HK-2 (cell line): ENCODE measurements around the gene CTU2.

Source experiments
- DNase-seq: peaks from one replicate; pipeline ENCODE4 v3.0.0-alpha.2; 2018; ENCODE audit not compliant: unreplicated experiment

Gene CTU2

DNA sequence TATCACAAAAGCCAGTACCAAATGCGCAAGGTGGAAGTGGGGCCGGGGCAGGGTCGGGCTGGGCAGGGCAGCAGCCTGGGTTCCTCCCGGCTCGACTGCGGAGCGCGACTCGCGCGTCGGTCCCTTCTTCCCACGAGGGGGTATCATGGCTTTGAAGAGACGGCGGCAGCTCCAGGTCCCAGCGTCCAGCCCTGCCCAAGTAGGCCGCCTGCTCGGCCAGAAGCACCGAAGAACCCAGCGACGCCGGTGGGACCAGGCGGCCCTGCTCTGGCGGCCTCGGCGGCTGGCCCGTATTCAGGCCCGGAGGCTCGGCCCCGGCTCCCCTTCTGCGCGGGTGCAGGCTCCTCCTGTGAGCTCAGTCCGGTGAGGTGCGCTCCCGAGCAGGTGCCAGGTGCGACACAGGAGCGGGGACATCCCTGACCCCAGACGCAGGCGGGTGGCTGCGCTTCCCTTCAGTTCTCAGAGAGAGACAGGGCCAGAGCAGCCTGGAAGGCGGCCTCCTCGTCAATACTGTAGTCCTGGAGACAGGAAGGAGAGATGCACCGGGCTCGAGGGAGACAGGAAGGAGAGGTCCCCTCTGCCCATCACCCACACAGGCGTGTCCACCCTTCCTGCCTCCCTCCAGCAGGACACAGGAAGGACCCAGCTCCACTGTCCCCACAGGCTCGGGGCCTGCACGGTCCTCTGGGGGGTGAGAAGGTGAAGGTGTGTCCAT is 9.0 kb upstream of the CTU2 start:
- no peak for DNase-seq

- no peak for DNase-seq
These were observed 8.3 kb upstream of the CTU2 start for GRCh38 chr16:88697831-88698615.

DNA sequence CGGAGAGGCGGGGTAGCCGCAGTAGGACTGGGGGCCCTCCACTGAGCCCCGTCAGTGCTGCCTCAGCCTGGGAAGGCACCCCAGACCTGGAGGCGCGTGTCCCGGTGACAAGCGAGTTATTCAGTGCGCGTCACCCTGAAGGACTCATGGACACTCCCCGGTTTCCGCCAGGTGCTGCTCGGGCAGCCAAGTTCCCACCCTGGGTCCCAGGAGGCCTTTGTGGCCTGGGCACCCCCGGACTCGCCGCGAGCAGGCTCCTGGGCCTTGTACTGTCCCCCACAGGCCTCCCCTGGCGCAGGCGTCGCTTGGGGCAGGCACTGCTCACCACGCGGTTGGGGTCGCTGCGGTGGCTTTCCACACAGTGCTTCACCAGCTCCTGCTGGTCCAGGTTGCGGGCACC is 7.7 kb upstream of the CTU2 start:
- DNase-seq, result no peak

DNA sequence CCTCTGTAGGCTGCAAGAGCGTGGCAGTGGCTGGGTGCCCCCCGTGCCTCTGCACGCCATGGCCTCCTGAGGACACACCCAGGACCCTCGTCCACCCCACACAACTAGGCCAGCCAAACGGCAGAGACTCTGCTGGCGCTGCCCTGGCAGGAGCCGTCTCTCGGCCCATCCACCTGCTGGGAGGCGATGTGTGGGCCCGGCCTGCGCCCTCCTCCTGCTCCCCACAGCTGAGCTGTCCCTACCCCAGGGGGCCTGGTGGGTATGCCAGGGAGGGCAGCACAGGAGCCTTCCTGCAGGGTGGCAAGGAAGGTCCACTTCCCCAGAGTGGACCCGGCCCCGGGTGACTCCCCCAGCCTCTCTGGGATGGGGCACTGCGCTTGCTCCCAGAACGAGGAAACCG is 7.1 kb upstream of the CTU2 start:
- no peak for DNase-seq

DNA sequence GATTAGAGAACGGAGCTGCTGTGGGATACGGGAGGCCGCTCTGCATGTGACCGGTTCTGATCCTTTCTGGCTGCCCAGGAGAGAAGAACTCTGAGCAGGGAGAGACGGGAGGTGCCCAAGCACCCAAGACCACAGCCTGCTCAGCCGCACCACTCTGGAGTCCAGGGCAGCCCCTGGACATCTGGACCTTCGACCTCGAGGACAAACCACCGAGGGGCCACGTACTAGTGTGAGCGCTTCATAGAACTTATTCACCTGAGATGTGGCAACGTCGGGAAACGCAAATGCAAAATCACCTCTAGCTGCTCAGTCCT is 6.0 kb upstream of the CTU2 start:
- DNase-seq, result no peak

DNA sequence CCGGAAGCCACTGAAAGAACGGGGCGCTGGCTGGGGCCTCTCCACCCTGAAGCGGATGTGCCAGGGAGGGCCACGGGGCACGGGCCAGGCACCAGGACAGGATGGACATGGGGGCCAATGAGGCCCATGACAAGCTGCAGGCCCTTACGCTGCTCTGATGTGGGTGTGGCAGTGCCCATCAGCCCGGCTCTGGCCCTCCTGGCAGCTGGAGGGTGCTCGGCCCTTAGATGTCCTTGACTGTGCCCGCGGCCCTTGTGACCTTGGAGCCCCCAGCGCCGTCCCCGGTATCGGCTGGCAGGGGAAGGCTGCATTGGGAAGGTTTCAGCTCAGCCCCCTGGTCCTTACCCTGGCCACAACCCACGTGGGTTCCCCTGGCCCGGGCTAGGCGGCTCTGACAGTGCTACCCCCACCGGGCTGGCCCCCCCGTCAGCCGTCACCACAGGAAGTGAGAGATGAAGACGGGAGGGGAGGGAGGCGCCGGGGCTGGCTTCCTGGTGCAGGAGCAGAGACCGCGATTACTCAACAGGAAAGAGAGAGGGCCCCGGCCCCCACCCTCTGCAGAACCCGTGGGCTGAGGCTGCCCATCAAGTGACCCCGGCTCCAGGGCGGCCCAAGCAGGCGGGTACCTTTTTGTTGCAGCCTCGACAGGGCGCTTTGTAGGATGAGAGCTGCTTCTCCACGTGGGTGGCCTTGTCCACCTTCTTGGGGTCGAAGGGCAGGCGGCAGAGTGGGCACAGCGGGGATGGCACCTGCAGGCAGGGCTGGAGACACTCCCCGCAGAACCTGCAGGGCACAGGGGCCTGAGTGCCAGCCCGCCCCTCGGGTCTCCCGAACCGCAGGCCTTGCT is 5.4 kb upstream of the CTU2 start:
- peak; percentile 71 for DNase-seq

DNA sequence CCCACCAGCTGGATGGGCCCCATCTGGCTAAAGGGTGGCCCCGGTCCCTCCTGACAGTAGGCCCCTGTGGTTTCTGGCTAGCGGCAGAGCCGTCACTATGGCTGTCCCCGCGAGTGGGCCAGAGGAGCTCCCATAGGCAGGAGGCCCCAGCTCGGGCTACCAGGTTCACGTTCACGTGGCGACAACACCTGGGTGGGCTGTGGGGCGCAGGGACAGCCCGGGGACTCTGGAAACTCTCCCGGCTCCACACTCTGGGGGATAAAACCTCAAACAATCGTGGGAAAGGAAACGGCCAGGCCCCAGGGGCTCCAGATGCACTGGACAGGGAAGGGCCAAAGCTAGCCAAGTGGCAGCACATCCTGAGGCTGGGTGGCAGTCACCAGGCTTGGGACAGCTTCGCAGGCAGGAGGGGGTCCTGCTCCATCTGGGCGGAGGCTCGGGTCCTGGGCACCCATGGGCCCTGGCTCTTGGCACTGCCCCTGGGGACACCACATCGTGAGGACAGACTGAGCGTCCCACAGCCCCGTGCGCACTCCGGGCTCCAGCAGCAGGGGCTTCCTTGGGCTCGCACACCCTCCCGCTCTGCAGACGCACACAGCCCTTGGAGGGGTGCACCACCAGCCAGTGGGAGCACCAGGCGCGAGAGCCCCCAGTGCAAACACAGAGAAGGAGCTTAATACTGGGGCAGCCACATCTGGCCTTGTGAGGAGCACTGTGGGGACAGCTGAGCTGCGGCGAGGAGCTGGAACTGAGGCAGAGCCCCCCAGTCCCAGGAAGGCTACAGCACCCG is 4.5 kb upstream of the CTU2 start:
- DNase-seq, result no peak

DNA sequence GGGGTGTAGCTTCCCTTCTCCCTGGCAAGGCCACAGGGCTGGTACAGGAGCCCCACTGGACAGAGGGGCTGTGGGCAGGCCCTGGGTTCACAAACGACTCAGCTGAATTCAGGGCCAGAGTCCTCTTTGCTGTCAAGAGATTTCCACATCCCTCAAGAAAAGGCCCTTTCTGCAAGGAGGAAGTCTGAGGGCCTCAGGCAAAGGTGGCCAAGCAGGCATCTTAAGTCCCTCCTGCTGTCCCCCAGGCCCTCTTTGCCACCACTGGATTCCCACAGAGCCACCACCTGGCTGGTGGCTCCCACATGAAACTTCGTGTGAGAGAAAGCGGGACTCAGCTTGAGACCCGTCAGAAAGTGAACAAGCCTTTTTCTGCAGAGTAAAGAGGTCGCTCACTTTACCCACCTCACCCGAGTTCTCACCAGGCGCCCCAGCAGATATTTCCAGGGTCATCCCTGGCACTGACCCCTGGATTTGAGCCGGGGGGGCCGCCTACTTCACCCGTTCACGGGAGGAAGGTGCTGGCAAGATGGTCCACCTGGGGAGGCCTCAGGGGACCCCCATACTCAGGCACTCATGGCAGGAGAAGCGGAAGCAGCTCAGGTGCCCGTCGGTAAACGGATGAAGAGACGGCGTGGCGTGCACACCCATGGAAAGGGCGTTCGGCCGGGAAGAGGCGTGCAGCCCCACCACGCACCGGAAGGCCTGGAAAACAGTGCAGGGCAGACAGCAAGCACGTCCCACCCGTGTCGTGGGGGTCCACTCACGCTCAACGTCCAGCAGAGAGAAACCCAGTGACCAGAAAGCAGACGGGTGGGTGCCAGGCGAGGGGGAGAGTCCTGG is 3.7 kb upstream of the CTU2 start:
- DNase-seq, result no peak

DNA sequence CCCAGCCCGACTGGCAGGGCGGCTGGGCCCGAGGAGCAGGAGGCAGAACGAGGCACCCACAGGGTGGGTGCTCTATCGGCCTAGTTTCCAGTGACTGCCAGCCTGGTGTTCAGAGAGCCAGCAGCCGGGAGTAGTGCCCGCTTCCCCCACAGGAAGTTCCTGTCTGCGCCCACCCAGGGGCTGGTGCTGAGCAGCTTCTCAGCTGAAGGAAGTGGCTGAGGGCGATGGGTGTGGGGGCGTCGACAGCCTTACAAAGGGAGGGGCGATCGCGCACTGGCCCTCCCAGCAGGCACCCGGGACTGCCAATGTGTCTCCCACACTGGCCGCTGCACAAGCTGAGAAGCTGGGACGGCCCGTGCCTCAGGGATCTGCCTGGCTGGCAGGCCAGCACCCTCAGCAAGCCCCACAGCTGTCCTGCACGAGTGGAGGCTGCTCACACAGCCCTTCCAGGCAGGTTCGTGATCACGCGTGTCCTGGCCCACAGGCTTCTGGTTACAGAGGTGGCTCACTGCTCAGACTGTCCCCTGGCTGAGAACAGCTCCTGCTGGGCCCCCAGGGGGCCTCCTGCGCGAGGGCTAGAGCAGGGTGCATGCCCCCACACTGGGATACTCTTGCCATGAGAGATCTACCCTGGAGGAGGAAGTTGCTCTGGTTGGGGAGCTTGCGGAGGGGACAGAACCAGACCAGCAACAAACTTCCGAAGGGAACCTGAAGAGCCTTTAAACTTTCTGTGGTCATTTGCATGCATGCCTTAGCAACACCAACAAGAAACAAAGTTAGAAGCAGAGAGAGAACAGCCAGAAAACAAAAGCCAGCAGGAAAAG is 2.6 kb upstream of the CTU2 start:
- no peak for DNase-seq

DNA sequence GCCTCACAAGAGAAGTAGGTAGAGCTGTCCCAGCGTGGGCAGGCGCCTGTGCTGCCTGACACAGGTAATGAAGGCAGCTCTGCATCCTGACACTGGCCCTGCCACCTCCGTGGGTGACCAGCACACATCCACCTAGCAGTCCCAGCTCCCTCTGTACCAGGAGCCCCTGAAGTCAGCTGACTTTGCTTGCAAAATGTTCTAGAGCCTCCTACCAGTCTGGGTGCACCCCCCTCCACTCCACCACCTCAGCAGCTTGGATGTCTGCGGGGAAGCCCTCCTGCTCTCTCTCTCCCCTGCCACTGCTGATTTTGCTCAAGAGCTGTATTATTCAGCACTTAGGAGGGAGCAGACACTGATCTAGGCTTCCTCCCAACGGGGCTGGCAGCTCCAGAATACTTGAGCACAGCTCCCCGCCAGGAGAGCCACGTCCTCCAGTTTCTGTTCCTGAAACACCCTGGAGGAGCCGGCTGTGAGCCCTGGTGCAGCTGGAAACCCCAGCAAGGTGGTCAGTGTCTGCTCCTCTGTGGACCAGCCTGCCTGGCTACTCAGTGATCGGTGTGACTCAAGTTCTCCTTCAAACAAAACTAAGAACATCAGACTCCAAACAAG is 1.1 kb upstream of the CTU2 start:
- no peak for DNase-seq

DNA sequence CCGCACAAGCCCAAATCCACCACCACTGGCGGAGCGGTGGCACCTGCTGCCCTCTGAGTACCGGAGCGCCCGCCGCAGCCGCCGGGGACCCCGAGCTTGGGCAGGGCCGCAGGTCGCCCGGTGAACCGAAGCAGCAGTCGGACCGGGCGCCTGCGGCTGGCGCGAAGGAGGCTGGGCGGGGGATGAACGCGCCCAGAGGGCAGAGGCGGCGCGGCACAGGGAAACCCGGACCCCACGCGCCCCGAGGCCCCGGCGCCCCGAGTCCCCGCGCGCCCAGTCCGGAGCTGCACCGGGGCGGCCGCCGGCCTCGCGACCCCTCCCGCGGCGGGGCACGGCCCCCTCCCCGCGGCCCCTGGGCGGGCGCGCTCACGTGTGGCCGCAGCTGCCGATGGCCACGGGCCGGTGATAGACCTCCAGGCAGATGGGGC is 488 bp upstream of the CTU2 start:
- DNase-seq, result no peak

- no peak for DNase-seq
These were observed 893 bp downstream of the CTU2 start for GRCh38 chr16:88706965-88707826.

GRCh38 chr16:88710556-88710955 is 4.3 kb downstream of the CTU2 start:
- DNase-seq, result no peak

GRCh38 chr16:88711750-88712340 is 5.5 kb downstream of the CTU2 start:
- no peak for DNase-seq

DNA sequence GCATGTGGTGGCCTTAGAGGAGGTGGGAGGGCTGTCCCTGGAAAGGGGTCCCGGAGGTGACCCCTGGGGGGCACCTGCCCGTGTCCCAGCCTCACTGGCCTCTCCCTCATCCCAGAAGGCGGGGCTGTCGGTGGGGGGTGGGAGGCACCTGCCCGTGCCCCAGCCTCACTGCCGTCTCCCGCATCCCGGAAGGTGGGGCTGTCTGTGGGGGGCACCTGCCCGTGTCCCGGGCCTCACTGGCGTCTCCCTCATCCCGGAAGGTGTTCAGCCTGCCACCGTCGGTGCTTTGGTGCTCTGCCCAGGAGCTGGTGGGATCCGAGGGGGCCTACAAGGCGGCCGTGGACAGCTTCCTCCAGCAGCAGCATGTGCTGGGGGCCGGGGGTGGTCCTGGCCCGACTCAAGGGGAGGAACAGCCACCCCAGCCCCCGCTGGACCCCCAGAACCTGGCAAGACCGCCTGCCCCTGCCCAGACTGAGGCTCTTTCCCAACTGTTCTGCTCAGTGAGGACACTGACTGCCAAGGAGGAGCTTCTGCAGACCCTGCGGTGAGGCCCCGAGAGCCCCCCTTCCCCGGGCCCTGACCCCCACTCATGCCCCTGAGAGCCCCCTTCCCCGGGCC is 6.2 kb downstream of the CTU2 start:
- no peak for DNase-seq

DNA sequence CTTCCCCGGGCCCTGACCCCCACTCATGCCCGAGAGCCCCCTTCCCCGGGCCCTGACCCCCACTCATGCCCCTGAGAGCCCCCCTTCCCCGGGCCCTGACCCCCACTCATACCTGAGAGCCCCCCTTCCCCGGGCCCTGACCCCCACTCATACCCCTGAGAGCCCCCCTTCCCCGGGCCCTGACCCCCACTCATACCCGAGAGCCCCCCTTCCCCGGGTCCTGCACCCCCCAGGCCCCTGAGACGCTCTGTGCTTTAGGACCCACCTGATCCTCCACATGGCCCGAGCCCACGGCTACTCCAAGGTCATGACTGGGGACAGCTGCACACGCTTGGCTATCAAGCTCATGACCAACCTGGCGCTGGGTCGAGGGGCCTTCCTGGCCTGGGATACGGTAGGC is 6.8 kb downstream of the CTU2 start:
- no peak for DNase-seq

GRCh38 chr16:88713568-88714419 is 7.5 kb downstream of the CTU2 start:
- peak; percentile 59 for DNase-seq
